Peyer's patch (tissue), 4 donors: Measurements from ENCODE around the gene LTF. TPM values are rescaled to one million over a fixed set of nuclear protein-coding genes. Genes with fewer than 3 reads are reported as not detected.
A peak's percentile ranks its signal among the peaks of the same experiment; 100 is the strongest.
"Not testable (repeated sequence)": the region's sequence is repeated elsewhere in the genome, so short reads cannot be mapped to it uniquely, and the experiment has no call there.

Source experiments
- DNase-seq, 3 donors: peaks; one replicate each; pipeline ENCODE4 v3.0.0-alpha.2; 2017 to 2019
- H3K27ac ChIP-seq, 4 donors: fragments of 200-600 bp; sonication (generic); one replicate each; pipeline ENCODE4 v1.5.1; 2016 to 2019
- H3K27me3 ChIP-seq, 2 donors: fragments of 200-600 bp; sonication (generic); one replicate each; pipeline ENCODE4 v1.5.1; 2019
- H3K36me3 ChIP-seq, 3 donors: fragments of 200-600 bp; sonication (generic); one replicate each; pipeline ENCODE4 v1.5.1; 2016 to 2019
- H3K4me1 ChIP-seq, 4 donors: fragments of 200-600 bp; sonication (generic); one replicate each; pipeline ENCODE4 v1.5.1; 2016 to 2019
- H3K4me3 ChIP-seq, 4 donors: fragments of 200-600 bp; sonication (generic); 1 replicate in 3 of 4; 2 replicates in 1 of 4; pipeline ENCODE4 v1.5.1; 2016 to 2019; ENCODE audit warnings: mild to moderate bottlenecking in 1 of 4
- H3K9me3 ChIP-seq, 4 donors: fragments of 200-600 bp; sonication (generic); one replicate each; pipeline ENCODE4 v1.5.1; 2016 to 2019; ENCODE audit warnings: mild to moderate bottlenecking in 1 of 4
- POLR2A ChIP-seq, 2 donors: fragments of 450-650 bp; IDR thresholded peaks; one replicate each; pipeline ENCODE4 v1.5.1; 2017; ENCODE audit warnings: antibody characterized with exemption in 2 of 2, mild to moderate bottlenecking in 2 of 2, moderate library complexity in 2 of 2
- total RNA-seq, 4 donors: library from RNA; depleted of rRNA; stranded (reverse); fragments of >200 nt; gene quantifications; one replicate each; pipeline ENCODE4 v1.1.0, GENCODE V29; 2016
- TF ChIP-seq, protein P1 (sequence below), 6 experiments: fragments of 450-650 bp in 4 of 6; fragments of 200-600 bp in 2 of 6; sonication (generic) in 1 of 6; IDR thresholded peaks; one replicate each; pipeline ENCODE4 v1.5.1; 2017 to 2019; ENCODE audit warnings: antibody characterized with exemption in 6 of 6, mild to moderate bottlenecking in 3 of 6, moderate library complexity in 1 of 6

The LTF gene
- total RNA-seq, 4 donors from 2014 or later: 0.38 to 12.4 (median 1.1) TPM; not detected in 1

DNA sequence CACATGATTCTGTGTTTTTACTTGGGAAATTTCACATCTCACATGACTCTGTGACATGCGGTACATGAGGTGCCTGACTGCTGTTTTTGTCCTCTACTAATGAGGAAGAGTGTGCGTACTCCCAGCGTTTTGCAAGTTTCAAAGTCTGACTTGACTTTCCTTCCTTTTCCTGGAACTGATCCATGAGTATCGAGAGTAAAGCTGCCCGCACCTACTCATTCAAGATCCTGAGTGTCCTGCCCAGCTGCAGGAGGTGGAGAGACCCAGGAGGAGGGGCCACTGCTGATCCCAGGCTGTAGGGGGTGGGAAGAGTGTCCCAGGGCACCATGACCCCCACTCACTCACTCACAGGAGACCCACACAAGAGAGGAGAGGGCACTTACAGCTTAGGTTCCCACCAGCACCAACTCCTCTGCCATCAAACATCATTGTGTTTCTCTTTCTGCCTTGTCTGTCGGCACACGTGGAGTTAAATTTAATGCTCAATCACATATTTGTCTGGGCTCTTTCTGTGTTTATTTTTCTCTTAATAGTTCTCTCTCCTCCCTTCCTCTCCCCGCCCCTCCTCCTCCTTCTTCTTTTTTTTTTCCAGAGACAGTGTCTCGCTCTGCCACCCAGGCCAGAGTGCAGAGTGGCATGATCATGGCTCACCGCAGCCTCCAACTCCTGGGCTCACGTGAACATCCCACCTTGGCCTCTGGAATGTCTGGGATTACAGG lies 59.2 kb downstream of the LTF start:
- Histone ChIP-seq H3K27ac (peak overlapping the region; percentile 6 to 97 (median 85)), H3K4me3 (peak overlapping the region in 2 of 4 donors; percentile 24 to 30), H3K9me3 (no peaks in the 10 kb centered on the region), H3K27me3 (no peaks in the 10 kb centered on the region), H3K36me3 (no peaks in the 10 kb centered on the region), H3K4me1 (peaks cover 0 to 38% (median 8%) of the 10 kb centered on the region in 4 donors)
- peak in 2 of 3 donors; percentile 77 to 80 for DNase-seq
- TF ChIP-seq POLR2A (IDR thresholded peaks at IDR 0.05): peak; percentile 7 to 60
- TF ChIP-seq, protein P1, sequence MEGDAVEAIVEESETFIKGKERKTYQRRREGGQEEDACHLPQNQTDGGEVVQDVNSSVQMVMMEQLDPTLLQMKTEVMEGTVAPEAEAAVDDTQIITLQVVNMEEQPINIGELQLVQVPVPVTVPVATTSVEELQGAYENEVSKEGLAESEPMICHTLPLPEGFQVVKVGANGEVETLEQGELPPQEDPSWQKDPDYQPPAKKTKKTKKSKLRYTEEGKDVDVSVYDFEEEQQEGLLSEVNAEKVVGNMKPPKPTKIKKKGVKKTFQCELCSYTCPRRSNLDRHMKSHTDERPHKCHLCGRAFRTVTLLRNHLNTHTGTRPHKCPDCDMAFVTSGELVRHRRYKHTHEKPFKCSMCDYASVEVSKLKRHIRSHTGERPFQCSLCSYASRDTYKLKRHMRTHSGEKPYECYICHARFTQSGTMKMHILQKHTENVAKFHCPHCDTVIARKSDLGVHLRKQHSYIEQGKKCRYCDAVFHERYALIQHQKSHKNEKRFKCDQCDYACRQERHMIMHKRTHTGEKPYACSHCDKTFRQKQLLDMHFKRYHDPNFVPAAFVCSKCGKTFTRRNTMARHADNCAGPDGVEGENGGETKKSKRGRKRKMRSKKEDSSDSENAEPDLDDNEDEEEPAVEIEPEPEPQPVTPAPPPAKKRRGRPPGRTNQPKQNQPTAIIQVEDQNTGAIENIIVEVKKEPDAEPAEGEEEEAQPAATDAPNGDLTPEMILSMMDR (IDR thresholded peaks at IDR 0.05): no peak

DNA sequence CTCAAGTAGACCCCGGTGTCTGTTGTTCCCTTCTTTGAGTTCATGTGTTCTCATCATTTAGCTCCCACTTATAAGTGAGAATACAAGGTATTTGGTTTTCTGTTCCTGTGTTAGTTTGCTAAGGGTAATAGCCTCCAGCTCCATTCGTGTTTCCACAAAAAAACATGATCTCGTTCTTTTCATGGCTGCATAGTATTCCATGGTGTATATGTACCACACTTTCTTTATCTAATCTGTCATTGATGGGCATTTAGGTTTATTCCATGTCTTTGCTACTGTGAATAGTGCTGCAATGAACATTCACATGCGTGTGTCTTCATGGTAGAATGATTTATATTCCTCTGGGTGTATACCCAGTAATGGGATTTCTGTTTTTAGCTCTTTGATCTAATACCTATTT lies 61.8 kb downstream of the LTF start:
- not testable (repeated sequence) for H3K27me3 ChIP-seq, H3K9me3 ChIP-seq, H3K27ac ChIP-seq, H3K4me3 ChIP-seq, DNase-seq, H3K36me3 ChIP-seq
- H3K4me1 ChIP-seq: peaks cover 0 to 29% (median 8%) of the 10 kb centered on the region in 4 donors

DNA sequence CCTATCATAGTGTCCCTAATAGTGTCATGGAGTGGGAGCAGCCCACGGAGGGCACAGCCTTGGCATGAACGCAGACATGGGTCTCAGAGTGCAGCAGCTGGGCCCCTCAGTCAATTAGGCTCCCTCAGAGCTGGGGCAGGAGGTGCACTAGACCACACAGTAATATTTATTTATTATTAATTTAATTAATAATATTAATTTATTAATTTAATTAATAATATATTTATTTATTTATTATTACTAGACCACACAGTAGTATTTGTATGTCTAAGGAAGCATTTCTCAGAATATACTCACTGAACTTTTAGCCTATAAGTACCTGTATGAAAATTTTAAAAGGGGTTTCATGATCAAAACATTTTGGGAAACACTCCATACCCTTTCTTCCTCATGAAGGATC lies 63.1 kb downstream of the LTF start:
- Histone ChIP-seq H3K27me3 (no peaks in the 10 kb centered on the region), H3K36me3 (no peaks in the 10 kb centered on the region), H3K27ac (no peak overlapping the region), H3K4me1 (peaks cover 0 to 20% (median 5%) of the 10 kb centered on the region in 4 donors), H3K9me3 (no peaks in the 10 kb centered on the region), H3K4me3 (no peak overlapping the region)
- DNase-seq: peak in 1 of 3 donors; percentile 33
- TF ChIP-seq, protein P1 (IDR thresholded peaks at IDR 0.05): no peak
- no peak for TF ChIP-seq POLR2A (IDR thresholded peaks at IDR 0.05)

DNA sequence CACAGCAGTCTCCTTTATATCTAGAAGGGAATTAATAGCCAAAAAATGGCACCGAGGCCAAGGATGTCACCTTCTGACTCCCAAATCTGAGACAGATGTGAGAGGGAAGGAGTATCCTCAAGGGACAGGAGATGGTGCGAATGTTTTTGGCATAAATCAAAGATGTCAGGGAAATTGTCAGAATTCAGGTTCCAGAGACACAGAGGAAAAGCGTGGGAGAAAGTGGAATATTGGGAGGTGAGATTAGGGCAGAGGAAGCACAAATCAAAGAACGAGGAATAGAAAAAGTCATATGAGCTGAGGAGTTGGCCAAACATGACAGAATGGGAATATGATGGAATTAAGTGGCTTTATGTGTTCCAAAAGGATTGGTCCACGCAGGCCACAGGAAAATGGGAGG lies 63.9 kb downstream of the LTF start:
- no peaks in the 10 kb centered on the region for H3K27me3 ChIP-seq
- no peaks in the 10 kb centered on the region for H3K36me3 ChIP-seq
- no peak for TF ChIP-seq POLR2A (IDR thresholded peaks at IDR 0.05)
- TF ChIP-seq, protein P1 (IDR thresholded peaks at IDR 0.05): no peak
- H3K9me3 ChIP-seq: no peaks in the 10 kb centered on the region
- DNase-seq: no peak
- no peak overlapping the region for H3K4me3 ChIP-seq
- H3K27ac ChIP-seq: no peak overlapping the region
- H3K4me1 ChIP-seq: peaks cover 0 to 12% (median 1%) of the 10 kb centered on the region in 4 donors

DNA sequence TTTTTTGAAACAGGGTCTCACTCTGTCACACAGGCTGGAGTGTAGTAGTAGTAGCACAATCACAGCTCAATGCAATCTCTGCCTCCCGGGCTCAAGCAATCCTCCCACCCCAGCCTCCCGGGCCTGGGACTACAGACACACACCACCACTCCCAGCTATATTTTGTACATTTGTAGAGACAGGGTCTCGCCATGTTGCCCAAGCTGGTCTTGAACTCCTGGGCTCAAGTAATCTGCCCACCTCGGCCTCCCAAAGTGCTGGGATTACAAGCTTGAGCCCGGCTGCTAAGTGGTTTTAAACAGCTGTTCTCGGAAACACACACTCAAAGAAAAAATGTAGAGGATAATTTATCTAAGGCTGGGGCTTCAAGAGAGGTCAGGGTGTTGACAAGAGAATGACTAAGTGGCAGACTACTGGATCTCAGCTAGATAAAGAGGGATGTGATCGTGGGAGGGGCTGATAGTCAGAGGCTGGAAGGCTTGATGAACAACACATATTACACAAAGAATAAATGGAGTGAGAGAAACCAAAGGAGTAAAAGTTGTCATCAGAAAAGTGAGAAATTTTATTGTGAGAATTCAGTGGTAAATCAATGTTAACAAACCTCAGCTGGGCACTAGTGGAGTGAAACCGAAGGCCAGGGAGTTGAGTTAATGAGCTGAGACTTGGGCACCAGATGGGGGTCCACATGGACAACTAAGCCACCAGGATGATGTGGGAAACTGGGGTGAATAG lies 64.5 kb downstream of the LTF start:
- Histone ChIP-seq H3K27me3 (no peaks in the 10 kb centered on the region), H3K27ac (no peak overlapping the region), H3K9me3 (no peaks in the 10 kb centered on the region), H3K4me1 (peaks cover 0 to 7% (median 0%) of the 10 kb centered on the region in 4 donors), H3K4me3 (no peak overlapping the region), H3K36me3 (no peaks in the 10 kb centered on the region)
- DNase-seq: peak in 1 of 3 donors; percentile 35
- TF ChIP-seq, protein P1 (IDR thresholded peaks at IDR 0.05): no peak
- no peak for TF ChIP-seq POLR2A (IDR thresholded peaks at IDR 0.05)

DNA sequence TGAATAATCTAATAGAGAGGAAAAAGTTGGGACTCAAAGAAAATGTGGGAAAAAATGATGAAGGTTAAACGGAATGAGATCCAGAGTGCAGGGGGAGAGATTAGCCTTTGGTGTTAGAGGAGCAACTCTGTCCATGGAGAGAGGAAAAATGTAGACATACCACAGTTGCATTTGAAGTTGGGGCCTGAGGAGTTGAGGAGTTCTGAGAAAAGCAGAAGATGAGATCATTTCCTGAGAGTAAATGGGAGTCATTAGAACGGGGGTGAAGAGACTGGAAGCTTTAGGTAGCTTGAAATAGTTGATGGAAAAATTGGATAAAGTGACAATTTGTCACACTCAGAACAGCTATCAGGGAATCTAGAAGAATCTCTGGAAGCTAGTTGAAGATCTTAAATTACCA lies 65.1 kb downstream of the LTF start:
- Histone ChIP-seq H3K36me3 (no peaks in the 10 kb centered on the region), H3K27ac (no peak overlapping the region), H3K27me3 (no peaks in the 10 kb centered on the region), H3K9me3 (no peaks in the 10 kb centered on the region), H3K4me3 (no peak overlapping the region), H3K4me1 (peaks cover 0 to 2% (median 0%) of the 10 kb centered on the region in 4 donors)
- no peak for DNase-seq
- TF ChIP-seq POLR2A (IDR thresholded peaks at IDR 0.05): no peak
- TF ChIP-seq, protein P1 (IDR thresholded peaks at IDR 0.05): no peak
